Fibroblast of gingiva (primary cell): ENCODE data around the gene PRDM11.

ENCODE experiments used
- DNase-seq: peaks from one replicate; pipeline ENCODE4 v3.0.0-alpha.2; 2011; ENCODE audit warnings: low read depth

Gene PRDM11

DNA sequence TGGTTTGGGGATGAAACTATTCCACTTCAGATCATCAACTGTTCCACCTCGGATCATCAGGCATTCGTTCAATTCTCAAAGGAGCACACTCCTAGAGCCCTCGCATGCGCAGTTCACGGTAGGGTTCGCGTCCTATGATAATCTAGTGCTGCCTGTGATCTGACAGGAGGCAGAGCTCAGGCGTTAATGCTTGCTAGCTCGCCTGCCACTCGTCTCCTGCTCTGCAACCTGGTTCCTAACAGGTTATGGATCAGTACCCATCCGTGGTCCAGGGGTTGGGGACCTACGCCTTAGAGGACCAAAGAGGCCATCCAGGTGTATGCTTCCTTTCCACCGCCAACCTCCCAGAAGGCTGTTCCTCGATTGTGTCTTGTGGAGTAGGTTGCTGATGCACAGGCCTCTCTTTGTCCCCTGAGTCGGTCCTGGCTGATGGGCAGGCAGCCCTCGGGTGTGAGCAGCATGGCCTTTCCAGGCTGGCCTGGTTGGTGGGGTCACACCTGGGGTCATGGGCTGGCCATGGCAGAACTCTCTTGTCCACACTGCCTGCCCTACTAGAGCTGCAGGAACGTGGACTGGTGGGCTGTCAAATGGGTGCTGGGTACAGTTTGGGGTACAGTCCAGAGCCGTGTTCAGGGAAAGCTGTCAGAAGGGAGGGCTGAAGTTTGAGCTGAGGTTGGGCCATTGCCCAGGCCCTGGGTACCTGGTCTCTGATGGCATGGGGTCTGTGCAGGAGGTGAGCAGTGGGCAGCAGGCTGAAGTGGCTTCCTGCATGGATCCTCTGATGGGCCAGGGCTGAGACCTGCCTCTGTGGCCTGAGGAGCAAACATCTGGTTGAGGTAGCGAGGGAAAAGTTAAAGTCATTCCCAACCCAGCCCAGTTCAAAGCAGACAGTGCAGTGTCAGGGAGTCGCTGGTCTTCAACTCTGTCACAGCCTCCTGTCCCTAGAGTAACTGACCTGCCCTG lies 11.1 kb downstream of the PRDM11 start:
- no peak for DNase-seq

DNA sequence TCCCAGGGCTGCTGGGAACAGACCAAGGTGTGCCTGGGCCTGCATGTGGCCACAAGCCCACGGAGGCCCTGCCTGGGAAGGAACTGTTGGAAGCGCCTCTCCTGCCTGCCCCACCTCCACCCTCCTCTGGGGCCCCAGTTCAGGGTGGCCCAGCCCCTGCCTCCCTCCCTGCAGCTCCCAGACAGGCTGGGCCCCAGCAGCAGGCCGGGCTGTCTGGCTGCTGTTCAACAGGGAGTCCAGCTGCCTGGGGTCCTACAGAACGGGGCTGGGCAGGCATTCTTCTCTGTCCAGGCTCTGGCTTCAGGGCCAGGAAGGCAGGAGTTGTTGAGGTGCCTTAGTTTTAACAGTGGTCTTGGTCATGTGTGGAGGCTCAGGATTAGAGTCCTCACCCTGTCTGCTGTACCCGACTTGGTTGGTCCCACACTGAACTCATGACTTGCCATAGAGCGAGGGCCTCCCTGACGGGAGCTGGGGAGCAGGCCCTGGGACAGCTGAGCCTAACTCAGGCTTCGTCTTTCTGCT lies 11.8 kb downstream of the PRDM11 start:
- no peak for DNase-seq

DNA sequence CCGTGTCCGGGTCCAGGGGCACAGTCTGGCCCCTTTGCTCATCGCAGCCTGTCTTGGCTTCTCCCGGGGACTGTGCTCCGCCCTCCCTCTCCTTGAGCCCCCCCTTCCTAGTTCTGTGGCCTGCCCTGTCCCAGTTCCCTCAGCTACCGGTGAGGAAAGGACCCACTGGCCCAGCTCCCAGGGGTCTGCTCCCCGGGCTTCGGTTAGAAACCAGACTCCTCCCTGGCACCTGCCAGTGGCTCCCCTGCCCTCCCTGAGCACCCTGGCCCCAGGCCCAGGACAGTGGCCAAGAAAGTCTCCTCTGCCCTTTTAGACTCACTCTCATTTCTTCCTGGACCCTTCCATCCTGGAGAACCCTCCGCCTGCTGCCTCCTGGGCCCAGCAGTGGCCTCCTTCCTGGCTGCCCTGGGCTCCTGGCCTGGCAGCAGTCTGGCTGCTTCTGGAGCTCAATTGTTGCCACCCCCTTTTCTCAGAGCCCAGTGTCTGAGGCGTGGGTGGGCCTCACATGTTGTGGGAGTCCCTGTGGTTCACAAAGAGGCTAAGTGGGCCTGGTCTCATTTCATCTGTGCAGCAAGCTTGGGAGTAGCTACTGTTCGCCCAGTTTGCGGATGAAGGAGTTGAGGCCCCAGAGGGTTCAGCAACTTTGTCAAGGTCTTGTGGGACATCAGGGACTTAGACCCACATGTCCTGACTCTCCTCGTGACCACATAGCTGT lies 12.6 kb downstream of the PRDM11 start:
- no peak for DNase-seq

DNA sequence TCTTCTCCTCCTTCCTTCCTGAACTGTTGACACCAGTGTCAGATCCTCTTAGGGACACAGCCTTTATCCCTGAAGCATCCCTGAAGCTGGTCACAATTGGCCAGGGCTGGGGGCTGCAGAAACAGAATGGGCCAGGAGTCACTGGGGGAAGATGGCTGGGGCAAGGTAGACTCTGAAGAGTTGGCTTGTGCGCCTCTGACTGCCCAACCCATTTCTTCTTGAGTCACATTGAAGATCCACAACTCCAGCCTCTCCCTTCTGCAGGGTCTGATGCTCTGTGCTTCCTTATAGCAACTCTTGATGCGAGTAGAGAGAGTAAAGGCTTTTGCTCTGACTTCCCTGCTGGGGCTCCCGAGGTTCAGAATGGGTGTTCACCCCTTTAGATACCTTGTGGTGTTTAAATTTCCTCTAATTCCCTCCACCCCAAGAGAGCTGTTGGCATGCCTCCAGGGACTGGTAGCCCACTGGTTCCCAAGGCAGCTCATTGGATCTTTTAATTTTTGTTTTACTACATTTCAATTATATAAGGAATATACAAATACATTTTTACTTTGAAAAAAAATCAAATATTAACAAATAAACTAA lies 13.4 kb downstream of the PRDM11 start:
- DNase-seq: no peak

DNA sequence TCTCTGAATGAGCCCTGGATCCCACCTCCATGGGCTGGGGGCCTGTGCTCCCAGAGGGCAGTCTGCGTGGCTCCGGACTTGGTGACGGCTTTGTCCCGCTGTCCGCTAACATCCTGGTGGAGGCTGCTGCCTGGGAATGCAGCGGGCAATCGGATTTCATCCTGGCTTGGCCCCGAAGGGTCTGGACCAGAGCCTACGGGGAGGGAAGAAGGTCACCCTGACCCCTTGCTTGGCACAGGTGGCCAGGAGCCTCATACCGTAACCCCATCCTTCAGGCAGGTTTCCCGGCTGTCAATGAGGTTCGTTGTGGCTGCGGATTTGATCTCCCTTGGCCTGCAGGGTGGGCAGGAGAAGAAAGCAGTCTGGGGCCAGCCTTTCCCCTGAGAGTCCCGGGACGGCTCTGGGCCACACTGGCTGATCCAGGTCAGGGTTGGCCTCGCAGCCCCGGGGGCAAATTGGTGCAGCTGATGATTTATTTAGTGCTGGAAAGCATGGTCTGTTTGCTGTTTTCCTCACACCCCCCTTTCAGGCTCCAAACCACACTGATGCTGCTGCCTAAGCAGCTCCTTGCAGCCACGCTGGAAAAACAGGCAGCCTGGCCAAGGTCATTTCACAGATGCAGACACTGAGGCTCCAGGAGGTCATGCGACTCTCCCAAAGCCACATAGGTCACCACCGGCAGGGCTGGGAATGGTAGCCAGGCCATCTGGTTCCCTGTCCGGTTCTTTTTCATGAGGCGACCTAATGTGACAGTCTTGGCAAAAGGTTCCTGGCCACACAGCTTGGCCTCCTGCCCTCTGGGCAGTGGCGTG lies 15.0 kb downstream of the PRDM11 start:
- DNase-seq: no peak

GRCh38 chr11:45162064-45162375 lies 15.6 kb downstream of the PRDM11 start:
- no peak for DNase-seq

DNA sequence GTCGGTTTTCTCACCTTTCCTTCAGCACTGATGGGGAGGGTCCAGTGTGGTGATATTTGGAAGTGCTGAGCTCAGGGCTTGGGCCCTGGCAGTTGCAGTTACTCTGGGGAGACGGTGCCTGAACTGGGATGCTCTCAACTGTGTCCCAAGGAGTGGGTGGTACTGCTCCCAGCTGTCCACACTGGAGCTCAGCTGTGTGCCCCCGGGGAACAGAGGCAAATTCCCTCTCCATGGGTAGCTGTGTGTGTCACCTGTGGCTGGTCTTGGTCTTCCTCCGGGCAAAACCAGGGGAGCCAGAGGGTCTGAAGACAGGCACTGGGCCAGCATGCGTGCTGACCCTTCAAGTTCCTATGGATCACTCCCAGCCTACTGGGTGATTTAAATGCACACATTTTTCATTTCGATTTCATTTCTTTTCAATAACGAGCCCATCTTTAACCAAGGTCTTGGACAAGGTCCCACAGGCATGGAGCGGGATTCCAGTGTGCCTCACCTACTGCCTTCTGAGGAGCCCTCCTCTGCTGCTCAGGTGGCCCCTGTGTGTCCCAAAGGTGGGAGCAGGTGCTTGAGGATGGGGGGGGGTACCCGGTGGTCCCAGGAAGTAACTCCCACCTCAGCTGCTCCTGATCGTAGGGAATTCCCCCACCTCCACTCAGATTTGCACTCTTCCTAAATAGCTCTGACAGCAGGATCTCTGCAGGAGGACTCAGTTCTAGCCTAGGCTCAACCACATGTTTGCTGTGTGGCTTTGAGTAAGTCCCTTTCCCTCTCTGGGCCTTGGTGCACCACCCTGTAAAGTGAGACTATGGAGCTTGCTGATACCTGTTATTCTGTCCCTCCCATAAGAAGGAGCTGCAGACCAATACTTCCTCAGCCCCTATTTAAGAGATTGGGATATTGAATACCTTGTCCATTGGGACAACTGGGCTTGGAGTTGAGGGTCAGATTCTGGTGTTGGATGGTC lies 16.8 kb downstream of the PRDM11 start:
- DNase-seq: no peak

DNA sequence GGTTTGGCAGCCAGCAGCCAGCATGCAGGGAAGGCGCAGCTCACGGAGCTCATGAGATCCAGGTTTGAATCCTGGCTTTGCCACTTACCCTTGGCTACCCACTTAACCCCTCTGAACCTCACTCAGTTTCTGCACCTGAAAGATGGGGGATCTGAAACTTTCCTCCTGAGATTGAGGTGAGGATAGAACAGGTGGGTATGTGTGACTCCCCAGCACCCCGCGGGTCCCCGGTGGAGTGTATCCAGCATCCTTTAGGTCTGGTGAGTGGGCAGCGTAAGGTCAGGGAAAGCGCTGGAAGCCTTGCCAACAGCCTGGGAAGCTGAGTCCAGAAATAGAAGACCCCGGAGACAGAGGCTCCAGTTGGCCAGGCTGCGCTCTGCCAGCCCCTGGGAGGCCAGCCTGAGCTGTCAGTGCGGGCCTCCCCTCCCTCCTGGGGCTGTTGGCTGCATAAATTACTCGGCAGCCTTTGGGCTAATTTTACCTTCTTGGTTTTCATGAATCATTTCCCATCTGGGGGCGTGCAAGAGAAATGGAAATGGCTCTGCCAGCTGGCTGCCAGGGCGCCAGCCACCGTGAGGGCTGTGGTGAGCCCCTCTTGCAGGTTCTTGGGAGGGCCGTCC lies 17.6 kb downstream of the PRDM11 start:
- no peak for DNase-seq

GRCh38 chr11:45165386-45165785 lies 18.9 kb downstream of the PRDM11 start:
- no peak for DNase-seq

DNA sequence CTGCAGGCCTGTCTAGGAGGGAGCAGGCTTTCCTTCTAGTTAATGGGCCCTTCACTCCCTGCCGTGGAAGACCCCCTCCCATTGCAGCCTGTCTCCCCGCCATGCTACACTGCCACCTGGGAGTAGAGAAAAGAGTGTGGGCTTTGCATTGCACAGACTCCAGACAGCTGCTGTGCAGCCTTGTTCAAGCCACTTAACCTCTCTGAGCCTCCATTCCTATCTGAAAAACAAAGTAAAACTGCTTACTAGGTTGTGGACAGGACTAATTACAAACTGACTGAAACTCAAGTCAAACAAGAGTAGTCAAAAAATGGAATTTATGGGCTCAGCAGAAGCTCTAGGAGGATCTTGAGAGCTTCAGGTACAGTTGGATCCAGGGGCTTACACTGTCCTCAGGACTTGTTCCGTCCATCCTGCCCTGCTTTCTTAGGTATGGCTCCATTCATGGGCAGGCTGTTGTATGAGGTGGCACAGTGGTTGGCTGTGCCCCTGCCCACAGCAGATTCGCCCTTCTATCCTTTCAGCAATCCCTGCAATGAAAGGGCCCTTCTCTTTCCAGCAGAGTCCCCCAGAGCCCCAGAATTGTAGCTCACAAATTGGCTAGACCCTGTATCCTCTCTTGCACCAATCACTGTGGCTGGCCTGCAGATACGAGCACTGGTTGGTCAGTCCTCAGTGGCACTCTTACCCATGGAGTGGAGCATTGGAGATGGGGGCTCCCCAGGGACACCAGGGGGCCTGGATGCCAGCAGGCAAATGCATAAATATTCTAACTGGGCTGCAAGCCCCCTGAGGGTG lies 19.6 kb downstream of the PRDM11 start:
- no peak for DNase-seq

- DNase-seq: no peak
These were observed 20.1 kb downstream of the PRDM11 start for GRCh38 chr11:45166604-45166897.

- DNase-seq: no peak
These were observed 20.8 kb downstream of the PRDM11 start for GRCh38 chr11:45167283-45167682.

DNA sequence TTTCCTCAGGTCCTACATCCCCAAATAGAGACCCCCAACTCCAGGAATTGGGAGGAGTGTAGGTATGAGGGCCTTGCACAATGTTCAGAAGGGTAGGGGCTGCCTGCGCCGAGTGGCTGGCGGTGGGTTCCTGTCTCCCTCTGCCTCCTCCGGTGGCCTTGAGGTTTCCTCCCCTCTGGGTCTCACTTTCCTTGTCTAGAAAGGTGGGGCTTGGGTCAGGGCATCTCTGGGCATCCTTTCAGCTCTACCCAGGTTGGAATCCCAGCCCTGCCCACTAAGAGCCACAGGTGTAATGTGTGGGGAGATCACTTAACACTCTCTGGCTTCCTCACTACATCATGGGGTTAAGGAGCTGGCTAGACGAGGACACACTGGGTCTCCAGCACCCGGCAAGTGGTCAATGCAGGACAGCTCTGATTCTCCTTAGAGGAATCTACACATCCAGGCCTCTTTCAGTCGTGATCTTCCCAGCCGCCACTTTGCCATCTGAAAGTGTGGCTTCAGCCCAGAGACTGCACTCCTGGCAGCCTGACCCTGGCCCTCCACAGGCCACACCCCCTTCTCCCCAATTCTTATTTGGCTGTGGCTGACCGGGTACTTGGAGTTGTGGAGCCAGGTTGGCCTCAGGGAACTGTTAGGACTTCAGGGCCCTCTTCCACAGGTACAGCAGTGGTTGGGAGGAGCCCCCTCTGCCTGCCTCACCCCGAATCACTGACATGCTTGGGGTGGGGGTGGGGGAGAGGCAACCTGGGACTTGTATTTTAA lies 22.1 kb downstream of the PRDM11 start:
- no peak for DNase-seq

DNA sequence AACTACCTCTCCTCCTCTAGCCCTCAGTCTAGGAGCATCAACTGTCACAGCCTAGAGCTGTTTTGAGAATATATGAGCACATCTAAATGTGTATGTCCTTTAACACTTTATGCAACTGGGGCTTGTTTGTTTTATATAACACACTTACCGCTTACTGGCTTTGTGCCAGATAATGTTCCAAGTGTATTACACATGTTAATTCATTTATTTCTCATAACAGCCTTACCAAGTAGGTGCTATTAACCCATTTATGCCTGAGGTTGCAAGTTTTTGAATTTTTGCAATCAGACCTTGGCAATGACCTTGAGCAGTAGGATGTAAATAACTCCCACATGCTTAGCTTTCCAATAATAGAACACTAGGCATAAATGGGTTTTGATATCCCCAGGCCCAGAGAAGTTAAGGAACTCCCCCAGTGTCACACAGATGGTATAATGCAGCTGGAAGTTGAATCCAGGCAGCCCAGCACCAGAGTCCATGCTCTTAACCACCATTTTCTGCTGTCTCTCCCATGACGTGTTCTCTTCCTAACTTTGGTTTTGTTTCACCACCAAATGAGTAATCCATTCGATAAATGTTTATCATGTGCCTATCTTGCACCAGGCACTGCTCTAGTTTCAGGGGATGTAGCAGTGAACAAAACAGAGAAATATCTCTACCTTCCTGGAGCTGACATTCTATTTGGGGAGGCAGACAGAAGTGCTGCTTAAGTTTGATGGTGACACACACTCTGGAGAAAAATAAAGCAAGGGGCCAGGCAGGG lies 23.1 kb downstream of the PRDM11 start:
- no peak for DNase-seq

DNA sequence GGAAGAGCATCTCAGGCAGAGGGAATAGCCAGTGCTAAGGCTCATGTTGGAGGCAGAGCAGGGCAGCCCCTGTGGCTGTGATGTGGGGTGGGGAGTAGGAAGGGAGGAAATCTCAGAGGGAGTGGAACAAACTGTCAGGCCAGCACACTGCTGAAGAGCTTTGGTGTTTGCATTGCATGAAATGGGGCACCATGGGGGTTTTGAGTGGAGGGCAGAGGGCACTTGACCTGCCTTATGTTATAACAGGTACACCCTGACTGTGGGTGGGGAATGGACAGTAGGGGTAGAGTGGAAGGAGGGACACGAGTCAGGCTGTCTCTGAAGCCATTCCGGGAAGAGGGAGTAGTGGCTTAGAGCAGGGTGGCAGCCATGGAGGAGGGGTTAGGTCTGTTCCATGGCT lies 24.0 kb downstream of the PRDM11 start:
- no peak for DNase-seq

GRCh38 chr11:45171550-45171949 lies 25.1 kb downstream of the PRDM11 start:
- DNase-seq: no peak

DNA sequence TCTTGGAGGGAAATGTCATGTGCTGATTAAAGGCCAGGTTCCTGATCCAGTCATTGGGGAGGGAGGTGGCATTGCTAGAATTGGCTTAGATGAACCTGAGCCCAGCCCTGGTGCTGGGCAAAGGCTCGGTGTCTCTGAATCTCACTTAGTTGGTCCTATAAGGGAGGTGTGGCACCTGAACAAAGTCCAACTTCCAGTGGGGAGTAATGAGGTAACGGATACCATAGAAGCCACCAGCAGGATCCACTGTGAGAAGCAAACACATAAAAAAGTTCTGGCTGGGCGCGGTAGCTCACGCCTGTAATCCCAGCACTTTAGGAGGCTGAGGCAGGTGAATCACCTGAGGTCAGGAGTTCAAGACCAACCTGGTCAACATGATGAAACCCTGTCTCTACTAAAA lies 26.6 kb downstream of the PRDM11 start:
- DNase-seq: no peak

- DNase-seq: no peak
These were observed 27.9 kb downstream of the PRDM11 start for GRCh38 chr11:45174168-45174835.
